Esophagus squamous epithelium (tissue), 4 donors: ENCODE measurements around the gene ARHGEF18.

Source experiments
- POLR2A ChIP-seq, 4 donors: fragments of 450-650 bp; IDR thresholded peaks; one replicate each; pipeline ENCODE4 v1.6.1; 2017; ENCODE audit warnings: antibody characterized with exemption in 4 of 4, mild to moderate bottlenecking in 4 of 4, moderate library complexity in 3 of 4
- TF ChIP-seq, protein P1 (sequence below), 6 experiments: fragments of 450-650 bp in 4 of 6; fragments of 200-600 bp in 2 of 6; sonication (generic) in 2 of 6; IDR thresholded peaks; one replicate each; pipeline ENCODE4 v1.5.1; 2016 to 2019; ENCODE audit warnings: antibody characterized with exemption in 6 of 6, mild to moderate bottlenecking in 4 of 6, moderate library complexity in 4 of 6

DNA sequence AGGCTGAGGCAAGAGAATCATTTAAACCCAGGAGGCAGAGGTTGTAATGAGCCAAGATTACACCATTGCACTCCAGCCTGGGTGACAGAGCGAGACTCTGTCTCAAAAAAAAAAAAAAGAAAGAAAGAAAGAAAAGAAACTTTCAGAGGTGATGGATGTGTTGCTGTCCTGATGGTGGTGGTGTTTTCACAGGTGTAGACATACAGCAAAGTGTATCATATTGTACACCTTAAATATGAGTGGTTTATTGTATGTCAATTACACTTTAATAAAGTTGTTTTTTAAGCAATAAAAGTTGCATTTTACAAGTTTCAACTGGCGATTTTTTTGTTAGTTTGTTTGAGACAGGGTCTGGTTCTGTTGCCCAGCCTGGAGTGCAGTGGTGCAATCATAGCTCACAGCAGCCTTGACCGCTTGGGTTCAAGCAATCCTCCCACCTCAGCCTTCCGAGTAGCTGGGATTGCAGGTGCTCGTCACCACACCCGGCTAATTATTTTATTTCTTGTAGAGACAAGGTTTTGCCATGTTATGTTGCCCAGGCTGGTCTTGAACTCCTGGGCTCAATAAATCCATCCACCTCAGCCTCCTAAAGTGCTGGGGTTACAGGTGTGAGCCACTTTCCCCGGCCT, 41.0 kb upstream of the ARHGEF18 start:
- TF ChIP-seq POLR2A (IDR thresholded peaks at IDR 0.05), result no peak
- TF ChIP-seq, protein P1, sequence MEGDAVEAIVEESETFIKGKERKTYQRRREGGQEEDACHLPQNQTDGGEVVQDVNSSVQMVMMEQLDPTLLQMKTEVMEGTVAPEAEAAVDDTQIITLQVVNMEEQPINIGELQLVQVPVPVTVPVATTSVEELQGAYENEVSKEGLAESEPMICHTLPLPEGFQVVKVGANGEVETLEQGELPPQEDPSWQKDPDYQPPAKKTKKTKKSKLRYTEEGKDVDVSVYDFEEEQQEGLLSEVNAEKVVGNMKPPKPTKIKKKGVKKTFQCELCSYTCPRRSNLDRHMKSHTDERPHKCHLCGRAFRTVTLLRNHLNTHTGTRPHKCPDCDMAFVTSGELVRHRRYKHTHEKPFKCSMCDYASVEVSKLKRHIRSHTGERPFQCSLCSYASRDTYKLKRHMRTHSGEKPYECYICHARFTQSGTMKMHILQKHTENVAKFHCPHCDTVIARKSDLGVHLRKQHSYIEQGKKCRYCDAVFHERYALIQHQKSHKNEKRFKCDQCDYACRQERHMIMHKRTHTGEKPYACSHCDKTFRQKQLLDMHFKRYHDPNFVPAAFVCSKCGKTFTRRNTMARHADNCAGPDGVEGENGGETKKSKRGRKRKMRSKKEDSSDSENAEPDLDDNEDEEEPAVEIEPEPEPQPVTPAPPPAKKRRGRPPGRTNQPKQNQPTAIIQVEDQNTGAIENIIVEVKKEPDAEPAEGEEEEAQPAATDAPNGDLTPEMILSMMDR (IDR thresholded peaks at IDR 0.05), result no peak
